ENCODE results near the gene DGAT2.

The DGAT2 gene

GRCh38 chr11:75802021-75802912, 33.7 kb downstream of the DGAT2 start:
- TF ChIP-seq CTCF (IDR thresholded peaks at IDR 0.05; ENCODE audit: extremely low read depth, missing control alignments), result no peak
- no peak for DNase-seq (ENCODE audit: low spot score)

- TF ChIP-seq CTCF (IDR thresholded peaks at IDR 0.05; ENCODE audit: extremely low read depth, missing control alignments), result peak; percentile 83
- peak; percentile 75 for DNase-seq (ENCODE audit: low spot score)
These were observed 34.6 kb downstream of the DGAT2 start for GRCh38 chr11:75802913-75803820.

- no peak for TF ChIP-seq CTCF (IDR thresholded peaks at IDR 0.05; ENCODE audit: extremely low read depth, missing control alignments)
- DNase-seq (ENCODE audit: low spot score), result no peak
These were observed 40.5 kb downstream of the DGAT2 start for GRCh38 chr11:75809111-75809510.

- TF ChIP-seq CTCF (IDR thresholded peaks at IDR 0.05; ENCODE audit: extremely low read depth, missing control alignments), result no peak
- DNase-seq (ENCODE audit: low spot score), result no peak
These were observed 41.4 kb downstream of the DGAT2 start for GRCh38 chr11:75809991-75810390.

GRCh38 chr11:75810637-75811390, 42.2 kb downstream of the DGAT2 start:
- TF ChIP-seq CTCF (IDR thresholded peaks at IDR 0.05; ENCODE audit: extremely low read depth, missing control alignments), result no peak
- peak; percentile 52 for DNase-seq (ENCODE audit: low spot score)

GRCh38 chr11:75811485-75811884, 42.9 kb downstream of the DGAT2 start:
- no peak for DNase-seq (ENCODE audit: low spot score)
- no peak for TF ChIP-seq CTCF (IDR thresholded peaks at IDR 0.05; ENCODE audit: extremely low read depth, missing control alignments)

All from GM20000 (cell line).